IMR-90 (cell line): ENCODE measurements around the gene SP140. TPM values are rescaled to one million over a fixed set of nuclear protein-coding genes. Genes with fewer than 3 reads are reported as not detected.

ENCODE experiments used
- ATAC-seq: fragments of 200-7000 bp; cut with Tn5 transposase; 2 replicates; pipeline ENCODE4 v1.9.1; 2020; ENCODE audit warnings: low read depth, mild to moderate bottlenecking, moderate library complexity
- BruUV-seq: library from RNA; stranded (reverse); fragments of 400-500 nt; replicated peaks from 2 replicates; lab custom pipeline; 2021; lab: Mats Ljungman, UMichigan
- CTCF ChIA-PET: fragments of 300-600 bp; formaldehyde crosslinking; extraction: SDS; loops from one replicate; lab custom pipeline; 2021; ENCODE audit warnings: antibody characterized with exemption; lab: Yijun Ruan, JAX
- POLR2A ChIA-PET: fragments of 300-600 bp; sonication (Branson Sonifier 250); formaldehyde crosslinking; loops from one replicate; lab custom pipeline; 2022; ENCODE audit warnings: antibody characterized with exemption; ENCODE audit not compliant: unreplicated experiment; lab: Charles Lee
- DNase-seq: peaks from one replicate; pipeline ENCODE4 v3.0.0; 2013
- H2AFZ ChIP-seq: replicated peaks from 2 replicates; pipeline ENCODE3; 2013; ENCODE audit warnings: low read length, mild to moderate bottlenecking; ENCODE audit not compliant: poor library complexity
- H2AK5ac ChIP-seq: 2 replicates; pipeline ENCODE4 v1.6.1; 2013; ENCODE audit warnings: low read depth, low read length, inconsistent platforms
- H2AK9ac ChIP-seq: replicated peaks from 2 replicates; pipeline ENCODE3; 2013; ENCODE audit warnings: mild to moderate bottlenecking, low read depth, low read length, moderate library complexity; ENCODE audit not compliant: poor library complexity
- H2BK120ac ChIP-seq: 2 replicates; pipeline ENCODE4 v1.6.1; 2013; ENCODE audit warnings: low read depth, low read length, inconsistent platforms
- H2BK15ac ChIP-seq: 3 replicates; pipeline ENCODE4 v1.6.1; 2013; ENCODE audit warnings: low read depth, low read length, inconsistent platforms
- H2BK20ac ChIP-seq: 2 replicates; pipeline ENCODE4 v1.6.1; 2013; ENCODE audit warnings: low read depth, mild to moderate bottlenecking, inconsistent platforms, low read length, moderate library complexity
- H2BK5ac ChIP-seq: 2 replicates; pipeline ENCODE4 v1.6.1; 2013; ENCODE audit warnings: mild to moderate bottlenecking, low read depth, low read length, inconsistent platforms; ENCODE audit not compliant: poor library complexity, severe bottlenecking
- H3K14ac ChIP-seq: replicated peaks from 2 replicates; pipeline ENCODE4 v1.6.1; 2013; ENCODE audit warnings: low read depth, low read length, inconsistent platforms
- H3K18ac ChIP-seq: 2 replicates; pipeline ENCODE4 v1.6.1; 2013; ENCODE audit warnings: low read depth, low read length, control low read depth
- H3K23ac ChIP-seq: 2 replicates; pipeline ENCODE4 v1.6.1; 2013; ENCODE audit warnings: low read depth, low read length, inconsistent platforms
- H3K27ac ChIP-seq: 2 replicates; pipeline ENCODE4 v1.5.1; 2013; ENCODE audit warnings: mild to moderate bottlenecking, control low read depth, low read length; ENCODE audit not compliant: insufficient read depth
- H3K27me3 ChIP-seq: 2 replicates; pipeline ENCODE4 v1.6.1; 2013; ENCODE audit warnings: low read length; ENCODE audit not compliant: control insufficient read depth, insufficient read depth
- H3K36me3 ChIP-seq: 2 replicates; pipeline ENCODE4 v1.6.1; 2013; ENCODE audit warnings: low read length, mixed read lengths; ENCODE audit not compliant: control insufficient read depth, insufficient read depth
- H3K4ac ChIP-seq: 2 replicates; pipeline ENCODE4 v1.6.1; 2013; ENCODE audit warnings: low read depth, low read length, inconsistent platforms
- H3K4me1 ChIP-seq: 2 replicates; pipeline ENCODE4 v1.6.1; 2013; ENCODE audit warnings: low read length, mixed read lengths; ENCODE audit not compliant: control insufficient read depth, insufficient read depth
- H3K4me2 ChIP-seq: 2 replicates; pipeline ENCODE4 v1.6.1; 2013; ENCODE audit warnings: low read depth, mild to moderate bottlenecking, control low read depth, low read length, moderate library complexity
- H3K4me3 ChIP-seq: 2 replicates; pipeline ENCODE4 v1.5.1; 2013; ENCODE audit warnings: low read depth, mild to moderate bottlenecking, control low read depth, low read length, moderate library complexity; ENCODE audit not compliant: insufficient read depth
- H3K56ac ChIP-seq: 2 replicates; pipeline ENCODE4 v1.6.1; 2013; ENCODE audit warnings: low read length, inconsistent platforms; ENCODE audit not compliant: insufficient read depth; ENCODE audit errors: extremely low read depth
- H3K79me1 ChIP-seq, 2 experiments: 2 replicates each; pipeline ENCODE4 v1.6.1; 2013; ENCODE audit warnings: low read length in 2 of 2, inconsistent platforms in 1 of 2, low read depth in 1 of 2
- H3K9ac ChIP-seq: 2 replicates; pipeline ENCODE4 v1.6.1; 2013; ENCODE audit warnings: low read depth, low read length, control low read depth
- H3K9me1 ChIP-seq: 2 replicates; pipeline ENCODE4 v1.6.1; 2013; ENCODE audit warnings: low read length, inconsistent platforms; ENCODE audit not compliant: insufficient read depth
- H3K9me3 ChIP-seq: 2 replicates; pipeline ENCODE4 v1.6.1; 2013; ENCODE audit warnings: low read length; ENCODE audit not compliant: control insufficient read depth, insufficient read depth
- H4K20me1 ChIP-seq: 2 replicates; pipeline ENCODE4 v1.6.1; 2013; ENCODE audit warnings: low read length, inconsistent platforms; ENCODE audit not compliant: insufficient read depth
- H4K5ac ChIP-seq: 2 replicates; pipeline ENCODE4 v1.6.1; 2013; ENCODE audit warnings: mild to moderate bottlenecking, low read depth, low read length, control low read depth
- H4K8ac ChIP-seq, 2 experiments: 2 replicates each; pipeline ENCODE4 v1.6.1; 2013; ENCODE audit warnings: low read depth in 2 of 2, low read length in 2 of 2, control low read depth in 1 of 2, inconsistent platforms in 1 of 2
- H4K91ac ChIP-seq: 2 replicates; pipeline ENCODE4 v1.6.1; 2013; ENCODE audit warnings: low read depth, low read length, inconsistent platforms; ENCODE audit not compliant: insufficient read depth
- BHLHE40 ChIP-seq: fragments of 150-350 bp; IDR thresholded peaks from 2 replicates; pipeline ENCODE4 v1.6.1; 2016; ENCODE audit warnings: mild to moderate bottlenecking, low read depth, low read length
- CEBPB ChIP-seq: IDR thresholded peaks from 2 replicates; pipeline ENCODE4 v1.6.1; 2012; ENCODE audit warnings: low read depth, low read length, improper control_type of control experiment
- CHD1 ChIP-seq: IDR thresholded peaks from 2 replicates; pipeline ENCODE4 v1.6.1; 2012; ENCODE audit warnings: low read depth, low read length, improper control_type of control experiment
- ELK1 ChIP-seq: fragments of 150-350 bp; IDR thresholded peaks from 2 replicates; pipeline ENCODE4 v1.6.1; 2016; ENCODE audit warnings: low read depth, mild to moderate bottlenecking, low read length, moderate library complexity, borderline replicate concordance
- FOS ChIP-seq: fragments of 150-350 bp; IDR thresholded peaks from 2 replicates; pipeline ENCODE4 v1.6.1; 2016; ENCODE audit warnings: low read depth, low read length
- MAFK ChIP-seq: IDR thresholded peaks from 2 replicates; pipeline ENCODE4 v1.6.1; 2012; ENCODE audit warnings: low read depth, low read length, improper control_type of control experiment
- MAZ ChIP-seq: IDR thresholded peaks from 2 replicates; pipeline ENCODE4 v1.6.1; 2012; ENCODE audit warnings: low read depth, mild to moderate bottlenecking, low read length, improper control_type of control experiment, moderate library complexity, borderline replicate concordance
- MXI1 ChIP-seq: IDR thresholded peaks from 2 replicates; pipeline ENCODE4 v1.6.1; 2012; ENCODE audit warnings: low read depth, mild to moderate bottlenecking, low read length, moderate library complexity, borderline replicate concordance
- NFE2L2 ChIP-seq: fragments of 150-350 bp; IDR thresholded peaks from 2 replicates; pipeline ENCODE4 v1.6.1; 2016; ENCODE audit warnings: low read depth, mild to moderate bottlenecking, low read length
- POLR2A ChIP-seq: IDR thresholded peaks from 2 replicates; pipeline ENCODE4 v1.6.1; 2012; ENCODE audit warnings: mild to moderate bottlenecking, low read depth, low read length
- RAD21 ChIP-seq: IDR thresholded peaks from 2 replicates; pipeline ENCODE4 v1.6.1; 2012; ENCODE audit warnings: low read length, improper control_type of control experiment
- RCOR1 ChIP-seq: IDR thresholded peaks from 2 replicates; pipeline ENCODE4 v1.6.1; 2012; ENCODE audit warnings: mild to moderate bottlenecking, low read length, improper control_type of control experiment; ENCODE audit not compliant: insufficient replicate concordance
- RFX5 ChIP-seq: IDR thresholded peaks from 2 replicates; pipeline ENCODE4 v1.8.0; 2012; ENCODE audit warnings: low read depth, mild to moderate bottlenecking, low read length, moderate library complexity
- SMC3 ChIP-seq: fragments of 150-350 bp; IDR thresholded peaks from 2 replicates; pipeline ENCODE4 v1.6.1; 2016; ENCODE audit warnings: low read depth, mild to moderate bottlenecking, antibody characterized with exemption, low read length, moderate library complexity
- WGBS, 2 experiments: methylation state at CpG; one replicate each; pipeline versions ENCODE4 v1.1.5 to v1.1.7; 2013; ENCODE audit warnings: missing lambda C conversion rate in 2 of 2; ENCODE audit not compliant: insufficient read length in 1 of 2; ENCODE audit errors: extremely low coverage in 2 of 2; 5-methylcytosine and 5-hydroxymethylcytosine counted together
- dilution Hi-C: fragments of 300-500 bp; cut with HindIII; formaldehyde crosslinking; loops from one replicate; pipeline ENCODE4 v1.14.3; 2018; ENCODE audit warnings: low sequenced_read_pairs; ENCODE audit not compliant: unreplicated experiment
- in situ Hi-C: fragments of 300-500 bp; cut with MboI; formaldehyde crosslinking; loops from 3 replicates; pipeline ENCODE4 v1.14.3; 2019; ENCODE audit warnings: low sequenced_read_pairs, inconsistent platforms, mixed read lengths
- intact Hi-C: fragments of 100-400 bp; cut with micrococcal nuclease; formaldehyde crosslinking; loops from 2 replicates; pipeline ENCODE4 v1.10.0; 2022
- polyA plus RNA-seq, 3 experiments: library from polyadenylated mRNA; depleted of rRNA; stranded (reverse); fragments of >200 nt; gene quantifications; 2 replicates each; pipeline ENCODE4 v1.2.3, GENCODE V29; 2012; ENCODE audit warnings: low replicate concordance in 1 of 3
- total RNA-seq: library from RNA; depleted of rRNA; stranded (reverse); fragments of >200 nt; gene quantifications from 2 replicates; pipeline ENCODE4 v1.2.3, GENCODE V29; 2012
- TF ChIP-seq, protein P1 (sequence below): conservative IDR thresholded peaks from 2 replicates; pipeline ENCODE4 v1.5.1; 2012; ENCODE audit warnings: mild to moderate bottlenecking, low read depth, low read length, improper control_type of control experiment
- TF ChIP-seq, protein P2 (sequence below): fragments of 150-350 bp; IDR thresholded peaks from 2 replicates; pipeline ENCODE4 v1.6.1; 2017; ENCODE audit warnings: mild to moderate bottlenecking, antibody characterized with exemption, low read length, low read depth

The SP140 gene
- total and polyA plus RNA-seq, 2 of the 4 experiments (the other 2 are of a cell fraction): 1.4 TPM

GRCh38 chr2:230244211-230244610, 18.7 kb downstream of the SP140 start:
- Histone ChIP-seq H2BK5ac (no peak overlapping the region), H3K14ac (no peak overlapping the region), H2BK15ac (no peak overlapping the region), H3K9me1 (no peaks in the 10 kb centered on the region), H2BK120ac (no peak overlapping the region), H4K5ac (no peak overlapping the region), H3K79me1 (no peaks in the 10 kb centered on the region), H4K8ac (no peak overlapping the region), H2BK20ac (no peak overlapping the region), H3K27ac (no peak overlapping the region), H2AK5ac (no peak overlapping the region), H3K9me3 (no peaks in the 10 kb centered on the region), H3K4me1 (no peaks in the 10 kb centered on the region), H3K9ac (no peak overlapping the region), H4K20me1 (no peaks in the 10 kb centered on the region), H3K56ac (no peak overlapping the region), H3K4me2 (no peak overlapping the region), H3K4me3 (no peak overlapping the region), H2AK9ac (no peak overlapping the region), H2AFZ (no peak overlapping the region), H3K27me3 (peaks cover 3% of the 10 kb centered on the region; the same call in 1 of the 2 replicates), H4K91ac (no peak overlapping the region), H3K4ac (no peak overlapping the region), H3K18ac (no peak overlapping the region), H3K36me3 (no peaks in the 10 kb centered on the region), H3K23ac (no peak overlapping the region)
- no peak for ATAC-seq
- WGBS, 2 experiments: 75% methylated on average over 1 of the region's 2 CpGs; no CpG with 5 or more reads in 1 of the 2 experiments
- POLR2A ChIA-PET: no interaction called here
- in situ Hi-C loops (no loop called here), dilution Hi-C loops (no loop called here), intact Hi-C loops (no loop called here)
- BruUV-seq: no TSS peak
- CTCF ChIA-PET: interaction anchor here (1.1 kb wide), 1 partner anchor 25 kb away, joined by 3 read pairs; the partner anchor contains the start of gene SP110
- no peak for DNase-seq
- TF ChIP-seq CEBPB (no peak), MAFK (no peak), FOS (no peak), CHD1 (no peak), RCOR1 (no peak), NFE2L2 (no peak), MAZ (no peak), MXI1 (no peak), BHLHE40 (no peak), RFX5 (no peak), ELK1 (no peak), POLR2A (no peak), RAD21 (no peak), SMC3 (no peak)
- TF ChIP-seq, protein P1, sequence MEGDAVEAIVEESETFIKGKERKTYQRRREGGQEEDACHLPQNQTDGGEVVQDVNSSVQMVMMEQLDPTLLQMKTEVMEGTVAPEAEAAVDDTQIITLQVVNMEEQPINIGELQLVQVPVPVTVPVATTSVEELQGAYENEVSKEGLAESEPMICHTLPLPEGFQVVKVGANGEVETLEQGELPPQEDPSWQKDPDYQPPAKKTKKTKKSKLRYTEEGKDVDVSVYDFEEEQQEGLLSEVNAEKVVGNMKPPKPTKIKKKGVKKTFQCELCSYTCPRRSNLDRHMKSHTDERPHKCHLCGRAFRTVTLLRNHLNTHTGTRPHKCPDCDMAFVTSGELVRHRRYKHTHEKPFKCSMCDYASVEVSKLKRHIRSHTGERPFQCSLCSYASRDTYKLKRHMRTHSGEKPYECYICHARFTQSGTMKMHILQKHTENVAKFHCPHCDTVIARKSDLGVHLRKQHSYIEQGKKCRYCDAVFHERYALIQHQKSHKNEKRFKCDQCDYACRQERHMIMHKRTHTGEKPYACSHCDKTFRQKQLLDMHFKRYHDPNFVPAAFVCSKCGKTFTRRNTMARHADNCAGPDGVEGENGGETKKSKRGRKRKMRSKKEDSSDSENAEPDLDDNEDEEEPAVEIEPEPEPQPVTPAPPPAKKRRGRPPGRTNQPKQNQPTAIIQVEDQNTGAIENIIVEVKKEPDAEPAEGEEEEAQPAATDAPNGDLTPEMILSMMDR: no peak
- TF ChIP-seq, protein P2, sequence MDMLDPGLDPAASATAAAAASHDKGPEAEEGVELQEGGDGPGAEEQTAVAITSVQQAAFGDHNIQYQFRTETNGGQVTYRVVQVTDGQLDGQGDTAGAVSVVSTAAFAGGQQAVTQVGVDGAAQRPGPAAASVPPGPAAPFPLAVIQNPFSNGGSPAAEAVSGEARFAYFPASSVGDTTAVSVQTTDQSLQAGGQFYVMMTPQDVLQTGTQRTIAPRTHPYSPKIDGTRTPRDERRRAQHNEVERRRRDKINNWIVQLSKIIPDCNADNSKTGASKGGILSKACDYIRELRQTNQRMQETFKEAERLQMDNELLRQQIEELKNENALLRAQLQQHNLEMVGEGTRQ: no peak
